Memory B cell (primary cell): ENCODE measurements around the gene PHACTR2.
"Not testable (repeated sequence)": the region's sequence is repeated elsewhere in the genome, so short reads cannot be mapped to it uniquely, and the experiment has no call there.

Experiments used
- ATAC-seq: fragments of 150-1000 bp; cut with Tn5 transposase; 2 replicates; pipeline ENCODE4 v1.10.0; 2021; ENCODE audit warnings: low read depth, mild to moderate bottlenecking, moderate library complexity
- DNase-seq, 2 donors: peaks; one replicate each; pipeline ENCODE4 v3.0.0; 2022; ENCODE audit warnings: low spot score in 2 of 2
- H3K27ac Mint-ChIP-seq: one replicate; pipeline ENCODE4 v1.8.0; 2022; ENCODE audit warnings: mild to moderate bottlenecking, moderate library complexity, mixed read lengths
- H3K27me3 Mint-ChIP-seq: one replicate; pipeline ENCODE4 v1.8.0; 2022; ENCODE audit warnings: mixed read lengths
- H3K36me3 Mint-ChIP-seq: one replicate; pipeline ENCODE4 v1.8.0; 2022; ENCODE audit warnings: mild to moderate bottlenecking, mixed read lengths
- H3K4me1 Mint-ChIP-seq: one replicate; pipeline ENCODE4 v1.8.0; 2022; ENCODE audit warnings: mixed read lengths
- H3K4me3 Mint-ChIP-seq: one replicate; pipeline ENCODE4 v1.8.0; 2022; ENCODE audit warnings: mild to moderate bottlenecking, moderate library complexity, mixed read lengths
- H3K9me3 Mint-ChIP-seq: one replicate; pipeline ENCODE4 v1.8.0; 2022; ENCODE audit warnings: mixed read lengths

PHACTR2 gene

DNA sequence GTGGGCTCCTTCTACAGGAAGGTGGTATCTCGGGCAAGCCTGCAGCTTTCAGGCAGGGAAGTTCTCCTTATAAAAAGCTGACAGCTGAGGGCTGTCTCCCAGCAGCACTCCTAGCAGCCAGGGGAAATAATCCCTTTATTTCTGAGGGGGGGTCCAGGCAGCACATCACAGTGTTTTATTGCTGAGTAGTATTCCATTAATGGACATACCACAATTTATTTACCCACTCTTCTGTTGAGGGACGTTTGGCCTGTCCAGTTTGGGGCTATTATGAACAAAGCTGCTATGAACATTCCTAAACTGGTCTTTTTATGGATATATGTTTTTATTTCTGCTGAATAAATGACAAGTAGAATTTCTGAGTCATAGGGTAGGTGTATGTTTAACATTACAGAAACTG is 20.0 kb upstream of the PHACTR2 start:
- Mint-ChIP-seq H3K36me3 (peaks cover 14% of the 10 kb centered on the region), H3K4me1 (no peaks in the 10 kb centered on the region), H3K4me3 (no peak overlapping the region), H3K27me3 (no peaks in the 10 kb centered on the region), H3K9me3 (peaks cover 14% of the 10 kb centered on the region), H3K27ac (no peak overlapping the region)
- DNase-seq: no peak
- ATAC-seq: no peak

DNA sequence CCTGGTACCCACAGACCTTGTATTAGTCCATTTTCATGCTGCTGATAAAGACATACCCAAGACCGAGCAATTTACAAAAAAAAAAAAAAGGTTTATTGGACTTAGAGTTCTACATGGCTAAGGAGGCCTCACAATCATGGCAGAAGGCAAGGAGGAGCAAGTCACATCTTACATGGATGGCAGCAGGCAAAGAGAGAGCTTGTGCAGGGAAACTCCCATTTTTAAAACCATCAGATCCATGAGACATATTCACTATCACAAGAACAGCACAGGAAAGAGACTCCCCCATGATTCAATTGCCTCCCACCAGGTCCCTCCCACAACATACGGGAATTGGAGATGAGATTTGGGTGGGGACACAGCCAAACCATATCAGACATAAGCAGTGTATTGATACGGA is 17.6 kb upstream of the PHACTR2 start:
- H3K4me3 Mint-ChIP-seq, H3K27me3 Mint-ChIP-seq, H3K27ac Mint-ChIP-seq, DNase-seq, H3K4me1 Mint-ChIP-seq, ATAC-seq: not testable (repeated sequence)
- H3K36me3 Mint-ChIP-seq: peaks cover 24% of the 10 kb centered on the region
- peaks cover 21% of the 10 kb centered on the region for H3K9me3 Mint-ChIP-seq

DNA sequence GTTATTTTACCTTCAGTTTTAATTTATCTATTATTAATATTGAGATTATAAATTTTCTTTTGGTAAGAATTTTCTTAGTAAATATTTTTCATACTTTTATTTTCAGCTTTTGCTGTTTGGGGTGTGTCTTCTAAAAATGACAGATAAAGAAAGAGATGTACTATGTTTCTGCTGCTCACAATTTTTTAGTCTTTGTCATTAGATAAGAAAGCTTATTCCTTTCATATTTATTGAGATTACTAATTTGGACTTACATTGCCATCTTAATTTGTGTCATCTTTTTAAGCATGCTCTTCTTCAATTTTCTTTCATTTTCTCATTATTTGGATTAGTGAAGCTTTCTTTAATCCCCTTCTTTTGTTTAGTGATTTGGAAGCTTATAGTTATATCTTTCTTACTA is 13.6 kb upstream of the PHACTR2 start:
- ATAC-seq (no peak), DNase-seq (no peak)
- no peaks in the 10 kb centered on the region for H3K27me3 Mint-ChIP-seq
- H3K36me3 Mint-ChIP-seq: peaks cover 44% of the 10 kb centered on the region
- no peak overlapping the region for H3K4me3 Mint-ChIP-seq
- no peak overlapping the region for H3K27ac Mint-ChIP-seq
- H3K9me3 Mint-ChIP-seq: peaks cover 31% of the 10 kb centered on the region
- no peaks in the 10 kb centered on the region for H3K4me1 Mint-ChIP-seq

DNA sequence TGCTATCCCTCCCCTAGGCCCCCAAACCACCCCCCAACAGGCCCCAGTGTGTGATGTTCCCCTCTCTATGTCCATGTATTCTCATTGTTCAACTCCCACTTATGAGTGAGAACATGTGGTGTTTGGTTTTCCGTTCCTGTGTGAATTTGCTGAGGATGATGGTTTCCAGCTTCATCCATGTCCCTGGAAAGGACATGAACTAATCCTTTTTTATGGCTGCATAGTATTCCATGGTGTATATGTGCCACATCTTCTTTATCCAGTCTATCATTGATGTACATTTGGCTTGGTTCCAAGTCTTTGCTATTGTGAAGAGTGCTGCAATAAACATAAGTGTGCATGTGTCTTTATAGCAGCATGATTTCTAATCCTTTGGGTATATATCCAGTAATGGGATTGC is 11.8 kb upstream of the PHACTR2 start:
- Mint-ChIP-seq H3K9me3 (peaks cover 28% of the 10 kb centered on the region), H3K36me3 (peaks cover 42% of the 10 kb centered on the region)
- not testable (repeated sequence) for H3K4me1 Mint-ChIP-seq, DNase-seq, H3K27ac Mint-ChIP-seq, H3K27me3 Mint-ChIP-seq, H3K4me3 Mint-ChIP-seq, ATAC-seq

DNA sequence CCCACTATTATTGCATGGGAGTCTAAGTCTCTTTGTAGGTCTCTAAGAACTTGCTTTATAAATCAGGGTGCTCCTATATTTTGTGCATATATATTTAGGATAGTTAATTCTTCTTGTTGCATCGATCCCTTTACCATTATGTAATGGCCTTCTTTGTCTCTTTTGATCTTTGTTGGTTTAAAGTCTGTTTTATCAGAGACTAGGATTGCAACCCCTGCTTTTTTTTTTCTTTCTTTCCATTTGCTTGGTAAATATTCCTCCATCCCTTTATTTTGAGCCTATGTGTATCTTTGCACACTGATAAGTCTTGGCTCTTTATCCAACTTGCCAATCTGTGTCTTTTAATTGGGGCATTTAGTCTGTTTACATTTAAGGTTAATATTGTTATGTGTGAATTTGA is 8.3 kb upstream of the PHACTR2 start:
- Mint-ChIP-seq H3K9me3 (peaks cover 22% of the 10 kb centered on the region), H3K36me3 (peaks cover 36% of the 10 kb centered on the region)
- not testable (repeated sequence) for ATAC-seq, H3K27ac Mint-ChIP-seq, H3K4me1 Mint-ChIP-seq, H3K27me3 Mint-ChIP-seq, DNase-seq, H3K4me3 Mint-ChIP-seq

DNA sequence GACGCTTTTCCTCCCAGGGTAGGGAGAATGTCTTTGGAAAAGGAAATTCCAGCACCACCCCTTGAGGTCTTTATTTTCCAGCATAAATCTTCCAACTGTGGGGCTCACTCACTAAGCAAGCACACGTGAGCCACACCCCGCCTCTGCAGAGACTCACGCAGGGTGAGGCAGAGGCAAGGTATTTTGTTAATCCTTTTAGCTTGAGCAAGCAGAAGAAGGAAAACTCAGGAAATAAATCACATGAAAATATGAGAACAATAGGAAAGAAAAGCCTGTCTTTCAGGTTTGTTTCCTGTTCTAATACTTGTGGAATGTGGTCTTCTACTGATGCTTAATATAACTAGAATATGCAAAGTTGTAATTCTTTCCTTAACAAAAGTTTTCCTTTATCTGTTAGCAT is 4.1 kb upstream of the PHACTR2 start:
- Mint-ChIP-seq H3K27me3 (peaks cover 10% of the 10 kb centered on the region), H3K27ac (no peak overlapping the region), H3K36me3 (peaks cover 11% of the 10 kb centered on the region), H3K9me3 (peaks cover 11% of the 10 kb centered on the region), H3K4me3 (no peak overlapping the region), H3K4me1 (peaks cover 2% of the 10 kb centered on the region)
- no peak for DNase-seq
- no peak for ATAC-seq

DNA sequence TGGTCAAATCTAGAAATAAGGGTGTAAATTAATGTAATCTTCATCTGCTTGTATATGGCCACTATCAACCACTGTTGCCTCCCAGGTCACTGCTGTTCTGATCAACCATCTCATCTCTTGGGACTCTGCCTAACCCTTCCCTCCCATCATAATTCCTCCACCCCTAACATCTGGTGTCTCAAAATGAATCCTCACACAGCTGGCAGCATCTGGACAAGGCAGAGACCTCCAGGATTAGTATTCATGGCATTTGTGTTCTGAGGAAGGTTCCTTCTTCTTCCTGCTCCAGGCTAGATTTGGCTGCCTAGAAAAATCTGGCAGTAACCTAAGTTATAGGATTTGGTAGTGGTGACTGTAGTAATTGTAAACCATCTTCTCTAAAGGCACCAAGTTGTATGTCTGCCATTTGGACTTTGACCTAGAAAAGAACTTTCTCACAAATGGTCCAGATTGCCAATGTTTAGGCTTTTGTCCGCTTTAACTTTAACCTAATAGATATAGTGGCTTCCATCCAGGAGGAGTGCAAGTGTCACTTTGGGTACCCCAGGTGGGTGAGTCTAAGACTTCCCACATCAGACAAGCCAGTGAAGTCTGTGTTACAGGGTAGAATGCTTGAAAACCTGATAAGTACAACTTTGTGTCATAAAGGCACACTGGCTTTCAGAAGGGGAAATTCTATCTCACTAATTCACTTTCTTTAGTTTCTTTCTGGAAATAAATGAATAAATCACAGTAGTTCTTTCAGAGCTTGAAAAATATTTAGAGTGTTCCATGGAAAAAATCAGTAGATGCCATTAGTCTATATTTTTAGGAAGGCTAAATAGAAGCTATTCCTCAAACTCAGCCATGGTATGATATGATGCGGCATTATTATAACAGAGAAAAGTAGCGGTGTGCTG is 3.0 kb upstream of the PHACTR2 start:
- peaks cover 4% of the 10 kb centered on the region for H3K4me1 Mint-ChIP-seq
- DNase-seq: no peak
- peaks cover 4% of the 10 kb centered on the region for H3K9me3 Mint-ChIP-seq
- H3K36me3 Mint-ChIP-seq: peaks cover 7% of the 10 kb centered on the region
- H3K4me3 Mint-ChIP-seq: no peak overlapping the region
- no peak for ATAC-seq
- H3K27me3 Mint-ChIP-seq: peaks cover 10% of the 10 kb centered on the region
- H3K27ac Mint-ChIP-seq: no peak overlapping the region

DNA sequence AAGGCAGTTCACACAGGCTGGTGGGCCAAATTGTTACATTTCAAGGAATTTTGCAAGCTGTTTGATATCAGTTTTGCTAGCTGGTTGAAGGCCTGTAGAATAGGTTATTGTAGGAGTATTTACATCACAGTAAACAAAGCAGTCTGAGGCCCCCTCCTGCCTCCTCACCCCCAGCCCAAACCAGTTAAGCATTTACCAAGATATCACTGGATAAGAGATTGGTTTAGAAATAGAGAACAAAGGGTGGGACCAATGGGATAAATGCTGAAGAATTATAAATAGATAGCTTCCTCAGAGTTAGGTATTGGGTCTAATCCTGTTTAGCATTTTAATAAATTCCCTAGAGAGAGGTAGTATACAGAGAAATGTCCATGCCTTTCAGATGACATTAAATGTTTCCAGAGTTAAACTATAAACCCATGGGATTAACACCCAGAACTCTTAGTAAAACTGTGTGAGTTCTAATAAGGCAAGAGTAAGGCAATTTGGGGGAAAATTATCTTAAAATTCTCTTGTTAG is 2.3 kb upstream of the PHACTR2 start:
- H3K4me1 Mint-ChIP-seq: peaks cover 4% of the 10 kb centered on the region
- H3K27me3 Mint-ChIP-seq: peaks cover 8% of the 10 kb centered on the region
- H3K4me3 Mint-ChIP-seq: no peak overlapping the region
- no peak for DNase-seq
- H3K36me3 Mint-ChIP-seq: peaks cover 4% of the 10 kb centered on the region
- ATAC-seq: no peak
- H3K27ac Mint-ChIP-seq: no peak overlapping the region
- H3K9me3 Mint-ChIP-seq: peaks cover 1% of the 10 kb centered on the region

DNA sequence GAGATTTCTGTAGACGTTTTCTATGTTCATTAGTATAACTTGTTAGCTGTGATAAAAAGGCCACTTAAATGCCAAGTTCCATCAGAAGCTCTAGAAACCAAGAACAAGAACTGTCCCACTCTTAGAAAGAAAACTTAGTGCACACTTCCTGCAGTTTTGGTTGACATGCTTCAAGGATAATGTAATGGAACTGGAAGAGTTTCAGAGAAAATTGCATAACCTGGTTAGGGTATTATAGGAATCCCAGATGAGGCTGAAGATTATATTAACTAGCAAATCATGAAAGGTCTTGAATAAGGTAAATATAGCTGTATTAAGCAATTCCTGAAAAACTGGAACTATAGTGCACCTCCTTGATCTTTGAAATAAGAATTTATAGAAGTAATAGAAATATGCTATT is 1.8 kb upstream of the PHACTR2 start:
- no peak for DNase-seq
- Mint-ChIP-seq H3K9me3 (no peaks in the 10 kb centered on the region), H3K4me3 (no peak overlapping the region), H3K36me3 (peaks cover 4% of the 10 kb centered on the region), H3K27ac (no peak overlapping the region), H3K27me3 (peaks cover 7% of the 10 kb centered on the region), H3K4me1 (peaks cover 4% of the 10 kb centered on the region)
- no peak for ATAC-seq

DNA sequence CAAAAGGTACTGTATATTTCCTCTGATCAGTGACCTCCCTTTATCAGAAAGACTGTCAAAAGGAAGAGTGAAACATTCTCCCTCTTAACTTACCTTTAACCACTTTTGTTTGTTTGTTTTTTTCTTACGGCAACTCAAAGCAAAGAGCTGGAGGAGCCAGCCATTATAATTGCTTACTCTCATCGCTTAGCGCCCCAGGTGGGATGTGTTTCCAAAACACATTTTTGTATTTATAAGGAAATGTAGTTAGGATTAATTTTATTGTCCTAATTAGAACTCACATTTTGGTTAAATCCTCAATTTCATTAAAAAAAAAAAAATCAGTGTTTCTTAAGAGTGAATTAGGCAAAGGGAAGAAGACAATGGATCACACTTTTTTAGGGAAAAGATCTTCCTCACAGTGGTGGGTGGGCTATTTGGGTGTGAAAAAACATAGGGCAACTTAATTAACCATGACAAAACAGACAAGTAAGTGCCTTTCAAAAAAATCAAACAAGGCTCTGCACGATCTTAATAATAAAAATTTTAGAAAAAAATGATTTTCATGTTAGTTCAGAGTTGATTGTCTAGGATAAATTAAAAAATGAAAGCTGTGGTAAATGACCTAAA is 1.2 kb upstream of the PHACTR2 start:
- peaks cover 4% of the 10 kb centered on the region for H3K4me1 Mint-ChIP-seq
- H3K9me3 Mint-ChIP-seq: no peaks in the 10 kb centered on the region
- H3K4me3 Mint-ChIP-seq: no peak overlapping the region
- peaks cover 7% of the 10 kb centered on the region for H3K27me3 Mint-ChIP-seq
- H3K36me3 Mint-ChIP-seq: peaks cover 1% of the 10 kb centered on the region
- H3K27ac Mint-ChIP-seq: no peak overlapping the region
- DNase-seq: no peak
- no peak for ATAC-seq

DNA sequence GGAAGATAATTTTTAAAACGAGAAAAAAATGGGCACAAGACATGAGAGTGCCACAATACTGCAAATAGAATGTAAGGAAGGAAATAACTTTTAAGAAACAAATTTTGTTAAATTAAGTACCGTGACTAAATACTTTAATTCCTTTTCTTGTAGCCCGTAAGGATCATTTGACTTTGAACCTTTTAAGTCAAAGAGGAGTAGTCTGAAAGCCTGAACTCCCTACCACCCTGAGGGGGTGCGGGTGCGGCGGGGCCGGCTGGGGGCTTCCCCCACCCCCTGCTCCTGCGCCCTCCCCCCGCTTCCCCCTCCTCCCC is 231 bp upstream of the PHACTR2 start:
- Mint-ChIP-seq H3K4me3 (peak overlapping the region; percentile 44), H3K9me3 (peaks cover 3% of the 10 kb centered on the region), H3K4me1 (peaks cover 4% of the 10 kb centered on the region), H3K27ac (no peak overlapping the region), H3K27me3 (peaks cover 7% of the 10 kb centered on the region), H3K36me3 (peaks cover 5% of the 10 kb centered on the region)
- ATAC-seq: no peak
- DNase-seq: no peak

DNA sequence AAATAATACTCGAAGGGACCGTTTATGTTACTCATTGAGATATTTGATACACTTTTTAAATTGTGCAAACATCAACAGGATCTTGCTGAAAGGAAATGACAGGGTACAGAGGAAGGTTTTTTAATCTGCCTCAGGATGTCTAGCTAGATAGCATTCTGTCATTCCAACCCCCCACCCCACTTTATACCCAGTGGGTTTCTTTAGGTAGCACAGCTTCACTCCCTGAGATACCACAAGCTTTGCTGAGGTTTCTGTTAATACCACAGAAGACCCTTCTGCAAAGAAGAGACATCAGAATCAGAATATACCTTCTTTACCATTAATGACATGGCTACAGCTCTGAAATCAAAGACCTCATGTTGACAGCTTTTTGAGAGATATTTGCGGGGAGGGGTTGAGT is 1.3 kb downstream of the PHACTR2 start:
- peaks cover 7% of the 10 kb centered on the region for H3K27me3 Mint-ChIP-seq
- H3K36me3 Mint-ChIP-seq: peaks cover 6% of the 10 kb centered on the region
- H3K27ac Mint-ChIP-seq: no peak overlapping the region
- H3K4me3 Mint-ChIP-seq: no peak overlapping the region
- ATAC-seq (no peak), DNase-seq (no peak)
- H3K4me1 Mint-ChIP-seq: peaks cover 4% of the 10 kb centered on the region
- H3K9me3 Mint-ChIP-seq: peaks cover 3% of the 10 kb centered on the region

DNA sequence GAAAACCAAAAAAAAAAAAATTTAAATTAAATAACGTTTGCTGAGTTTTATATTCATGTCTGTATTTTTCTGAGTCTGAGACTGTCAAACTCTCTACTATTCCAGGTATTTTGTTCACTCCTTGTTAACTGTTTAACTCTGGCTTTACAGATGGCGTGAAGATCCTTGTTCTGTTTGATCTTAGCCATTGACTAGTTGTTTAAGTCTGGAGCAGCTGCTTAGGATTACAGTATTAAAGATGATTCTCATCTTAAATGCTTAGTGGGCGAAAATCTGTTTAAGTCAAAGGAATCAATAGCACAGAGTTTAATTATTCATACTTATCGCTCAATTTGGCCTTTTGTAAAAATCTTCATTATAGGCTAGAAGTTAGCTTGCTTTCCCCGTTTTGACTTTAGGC is 2.4 kb downstream of the PHACTR2 start:
- no peak for DNase-seq
- peaks cover 8% of the 10 kb centered on the region for H3K4me1 Mint-ChIP-seq
- no peak overlapping the region for H3K27ac Mint-ChIP-seq
- ATAC-seq: no peak
- peaks cover 3% of the 10 kb centered on the region for H3K27me3 Mint-ChIP-seq
- H3K36me3 Mint-ChIP-seq: peaks cover 9% of the 10 kb centered on the region
- H3K4me3 Mint-ChIP-seq: no peak overlapping the region
- H3K9me3 Mint-ChIP-seq: peaks cover 4% of the 10 kb centered on the region

DNA sequence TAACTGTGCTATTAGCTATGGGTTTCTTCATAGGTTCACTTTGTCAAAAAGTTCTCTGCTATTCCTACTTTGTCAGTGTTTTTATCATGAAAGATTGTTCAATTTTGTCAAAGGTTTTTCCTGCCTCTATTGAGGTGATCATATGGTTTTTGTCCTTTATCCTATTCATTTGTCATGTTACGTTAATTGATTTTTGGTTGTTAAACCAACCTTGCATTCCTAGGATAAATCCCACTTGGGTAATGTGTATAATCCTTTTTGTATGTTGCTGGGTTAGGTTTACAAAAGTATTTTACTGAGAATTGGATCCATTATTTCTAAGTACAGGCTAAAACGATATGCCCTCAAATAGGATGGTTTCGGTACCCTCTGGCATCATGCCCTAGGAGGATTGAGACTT is 5.0 kb downstream of the PHACTR2 start:
- Mint-ChIP-seq H3K9me3 (peaks cover 4% of the 10 kb centered on the region), H3K4me3 (no peak overlapping the region), H3K27ac (no peak overlapping the region), H3K27me3 (peaks cover 2% of the 10 kb centered on the region), H3K4me1 (peaks cover 9% of the 10 kb centered on the region), H3K36me3 (peaks cover 10% of the 10 kb centered on the region)
- DNase-seq (no peak), ATAC-seq (no peak)
